A673 (cell line): Measurements from ENCODE around the gene SP2. TPM values are rescaled to one million over a fixed set of nuclear protein-coding genes. Genes with fewer than 3 reads are reported as not detected.

Source experiments
- BruUV-seq: library from RNA; stranded (reverse); fragments of 400-500 nt; replicated peaks from 2 replicates; lab custom pipeline; 2021; lab: Mats Ljungman, UMichigan
- CTCF ChIA-PET: fragments of 300-600 bp; sonication (Branson Sonifier 250); formaldehyde crosslinking; loops from one replicate; lab custom pipeline; 2022; ENCODE audit warnings: antibody characterized with exemption; lab: Charles Lee
- POLR2A ChIA-PET: fragments of 300-600 bp; sonication (Branson Sonifier 250); formaldehyde crosslinking; loops from one replicate; lab custom pipeline; 2022; ENCODE audit warnings: antibody characterized with exemption; ENCODE audit not compliant: low non-redundant PET; lab: Charles Lee
- DNase-seq: peaks from one replicate; pipeline ENCODE4 v3.0.0-alpha.2; 2015; ENCODE audit warnings: low spot score
- H3K27ac ChIP-seq: fragments of 200-600 bp; sonication (generic); 2 replicates; pipeline ENCODE4 v1.5.1; 2016; ENCODE audit warnings: mixed run types, low read depth, mild to moderate bottlenecking, mixed read lengths, antibody characterized with exemption, low read length; ENCODE audit not compliant: poor library complexity, severe bottlenecking
- H3K27me3 ChIP-seq: fragments of 200-600 bp; sonication (generic); replicated peaks from 2 replicates; pipeline ENCODE4 v1.6.1; 2017; ENCODE audit warnings: mixed run types, low read depth, mild to moderate bottlenecking, mixed read lengths, antibody characterized with exemption, low read length; ENCODE audit not compliant: insufficient read depth, poor library complexity
- H3K36me3 ChIP-seq: fragments of 200-600 bp; sonication (generic); 2 replicates; pipeline ENCODE4 v1.6.1; 2016; ENCODE audit warnings: mixed run types, mild to moderate bottlenecking, mixed read lengths, antibody characterized with exemption, low read length; ENCODE audit not compliant: insufficient read depth, poor library complexity, severe bottlenecking
- H3K4me1 ChIP-seq: fragments of 200-600 bp; sonication (generic); 2 replicates; pipeline ENCODE4 v1.6.1; 2017; ENCODE audit warnings: mixed run types, mild to moderate bottlenecking, mixed read lengths, antibody characterized with exemption, low read length; ENCODE audit not compliant: insufficient read depth, poor library complexity, severe bottlenecking
- H3K4me3 ChIP-seq: fragments of 200-600 bp; sonication (generic); 2 replicates; pipeline ENCODE4 v1.5.1; 2016; ENCODE audit warnings: low read depth, mixed run types, mild to moderate bottlenecking, mixed read lengths, low read length; ENCODE audit not compliant: poor library complexity, severe bottlenecking
- H3K9me3 ChIP-seq: fragments of 200-600 bp; sonication (generic); 2 replicates; pipeline ENCODE4 v1.6.1; 2016; ENCODE audit warnings: mixed run types, low read depth, mild to moderate bottlenecking, mixed read lengths, antibody characterized with exemption, low read length; ENCODE audit not compliant: poor library complexity, severe bottlenecking
- CTCF ChIP-seq: fragments of 300-800, 200-600 bp; sonication (generic); conservative IDR thresholded peaks from 2 replicates; pipeline ENCODE4 v1.5.1; 2017; ENCODE audit warnings: low read depth, mild to moderate bottlenecking, antibody characterized with exemption, low read length, moderate library complexity, mixed read lengths
- EZH2 ChIP-seq: fragments of 200-600 bp; sonication (generic); IDR thresholded peaks from 2 replicates; pipeline ENCODE4 v1.6.1; 2017; ENCODE audit warnings: borderline replicate concordance, low read depth, mild to moderate bottlenecking, mixed read lengths, antibody characterized with exemption, low read length; ENCODE audit not compliant: poor library complexity, severe bottlenecking
- intact Hi-C: fragments of 100-400 bp; cut with micrococcal nuclease; formaldehyde crosslinking; loops from one replicate; pipeline ENCODE4 v1.10.0; 2022; ENCODE audit not compliant: unreplicated experiment
- total RNA-seq: library from RNA; stranded (reverse); gene quantifications from 2 replicates; pipeline ENCODE4 v1.2.3, GENCODE V29; 2021

Gene SP2
- total RNA-seq, 1 experiment from 2014 or later: 19.5 TPM

- no TSS peak for BruUV-seq
- DNase-seq: no peak
- TF ChIP-seq EZH2: no peak
- no peak for TF ChIP-seq CTCF
- no peaks in the 10 kb centered on the region for H3K27me3 ChIP-seq
- H3K36me3 ChIP-seq: no peaks in the 10 kb centered on the region
- H3K4me3 ChIP-seq: no peak overlapping the region
- H3K27ac ChIP-seq: no peak overlapping the region
- H3K4me1 ChIP-seq: no peaks in the 10 kb centered on the region
- ChIA-PET CTCF (no interaction called here), POLR2A (interaction anchor here (0.9 kb wide), 1 partner anchor 119 kb away, joined by 4 read pairs; no protein-coding TSS in a partner anchor)
- intact Hi-C loops: no loop called here
- H3K9me3 ChIP-seq: no peaks in the 10 kb centered on the region
These were observed 10.9 kb upstream of the SP2 start for GRCh38 chr17:47884905-47885730.

- no peak for TF ChIP-seq CTCF
- no peak for TF ChIP-seq EZH2
- intact Hi-C loops: no loop called here
- Histone ChIP-seq H3K36me3 (no peaks in the 10 kb centered on the region), H3K27ac (no peak overlapping the region), H3K4me1 (no peaks in the 10 kb centered on the region), H3K4me3 (no peak overlapping the region), H3K9me3 (no peaks in the 10 kb centered on the region), H3K27me3 (no peaks in the 10 kb centered on the region)
- POLR2A ChIA-PET: no interaction called here
- CTCF ChIA-PET: interaction anchor here (0.6 kb wide), 2 partner anchors 46 to 155 kb away, joined by 3 to 4 read pairs; partner anchors contain the start of gene TBX21
- DNase-seq: no peak
- BruUV-seq: no TSS peak
These were observed 7.7 kb upstream of the SP2 start for GRCh38 chr17:47888293-47888692.

- no TSS peak for BruUV-seq
- POLR2A ChIA-PET: no interaction called here
- CTCF ChIA-PET: interaction anchor here (0.6 to 1.5 kb wide), 4 partner anchors 43 to 138 kb away, joined by 3 to 19 read pairs (median 6); partner anchors contain the start of gene SCRN2
- intact Hi-C loops: loop anchor here (2.0 kb wide), 1 partner anchor 49 kb away; the partner anchor contains the start of gene SCRN2
- H3K36me3 ChIP-seq: no peaks in the 10 kb centered on the region
- H3K4me1 ChIP-seq: no peaks in the 10 kb centered on the region
- no peak for TF ChIP-seq EZH2
- TF ChIP-seq CTCF: peak; percentile 78
- no peak overlapping the region for H3K27ac ChIP-seq
- H3K4me3 ChIP-seq: no peak overlapping the region
- DNase-seq: peak; percentile 77
- H3K27me3 ChIP-seq: no peaks in the 10 kb centered on the region
- H3K9me3 ChIP-seq: no peaks in the 10 kb centered on the region
These were observed 6.1 kb upstream of the SP2 start for GRCh38 chr17:47889734-47890529.
